Measurements from ENCODE around the gene ITGAV.
A peak's percentile ranks its signal among the peaks of the same experiment; 100 is the strongest.

ITGAV gene

DNA sequence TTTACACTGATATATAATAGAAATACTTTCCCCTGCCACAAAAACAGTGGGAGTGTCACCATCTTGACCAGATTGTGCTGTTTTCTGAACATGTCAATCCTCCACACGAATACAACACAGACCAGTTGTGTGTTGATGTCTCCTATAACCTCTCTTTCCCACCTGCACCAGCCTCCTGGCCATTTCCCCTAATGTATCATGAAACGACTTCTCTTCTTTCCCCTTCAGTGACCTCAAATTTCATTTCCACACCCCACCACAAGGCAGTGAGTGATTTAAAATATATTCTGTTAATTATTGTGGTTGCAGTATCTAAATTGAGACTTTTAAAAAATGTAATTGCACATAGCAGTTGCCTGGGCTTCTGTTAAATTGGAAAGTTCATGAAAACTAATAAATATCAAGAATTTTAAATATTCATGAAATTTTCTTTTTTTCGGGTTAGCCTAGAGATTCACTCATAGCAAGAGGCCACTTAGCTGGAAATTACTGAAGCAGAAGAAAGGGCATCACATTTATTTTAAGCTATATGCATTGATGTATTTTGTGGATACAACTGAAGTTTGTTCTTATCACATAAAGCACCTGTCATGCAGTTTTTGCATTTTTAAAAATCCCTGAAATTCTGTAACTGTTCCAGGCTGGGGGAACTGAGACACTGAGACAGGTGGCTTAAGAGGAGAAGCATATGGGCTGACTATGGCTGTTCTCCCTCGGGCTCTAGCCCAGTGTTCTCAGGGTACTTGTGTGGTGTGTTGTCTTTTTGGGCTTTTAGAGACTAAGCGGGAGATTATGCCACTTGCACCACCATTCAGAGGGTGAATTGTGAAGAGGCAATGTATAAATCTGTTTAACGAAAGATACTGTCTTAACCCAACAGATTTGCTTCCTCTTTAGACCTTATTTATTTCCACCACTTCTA is 119.9 kb downstream of the ITGAV start:
- Mint-ChIP-seq H3K27me3 (ENCODE audit: low read depth) (no peaks in the 10 kb centered on the region), H3K27ac (no peak overlapping the region), H3K36me3 (ENCODE audit: low read depth) (no peaks in the 10 kb centered on the region), H3K4me3 (no peak overlapping the region), H3K9me3 (no peaks in the 10 kb centered on the region), H3K4me1 (peaks cover 11% of the 10 kb centered on the region)
- TF ChIP-seq, protein P1, sequence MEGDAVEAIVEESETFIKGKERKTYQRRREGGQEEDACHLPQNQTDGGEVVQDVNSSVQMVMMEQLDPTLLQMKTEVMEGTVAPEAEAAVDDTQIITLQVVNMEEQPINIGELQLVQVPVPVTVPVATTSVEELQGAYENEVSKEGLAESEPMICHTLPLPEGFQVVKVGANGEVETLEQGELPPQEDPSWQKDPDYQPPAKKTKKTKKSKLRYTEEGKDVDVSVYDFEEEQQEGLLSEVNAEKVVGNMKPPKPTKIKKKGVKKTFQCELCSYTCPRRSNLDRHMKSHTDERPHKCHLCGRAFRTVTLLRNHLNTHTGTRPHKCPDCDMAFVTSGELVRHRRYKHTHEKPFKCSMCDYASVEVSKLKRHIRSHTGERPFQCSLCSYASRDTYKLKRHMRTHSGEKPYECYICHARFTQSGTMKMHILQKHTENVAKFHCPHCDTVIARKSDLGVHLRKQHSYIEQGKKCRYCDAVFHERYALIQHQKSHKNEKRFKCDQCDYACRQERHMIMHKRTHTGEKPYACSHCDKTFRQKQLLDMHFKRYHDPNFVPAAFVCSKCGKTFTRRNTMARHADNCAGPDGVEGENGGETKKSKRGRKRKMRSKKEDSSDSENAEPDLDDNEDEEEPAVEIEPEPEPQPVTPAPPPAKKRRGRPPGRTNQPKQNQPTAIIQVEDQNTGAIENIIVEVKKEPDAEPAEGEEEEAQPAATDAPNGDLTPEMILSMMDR (IDR thresholded peaks at IDR 0.05; ENCODE audit: unreplicated experiment in 3 of 3) = no peak

DNA sequence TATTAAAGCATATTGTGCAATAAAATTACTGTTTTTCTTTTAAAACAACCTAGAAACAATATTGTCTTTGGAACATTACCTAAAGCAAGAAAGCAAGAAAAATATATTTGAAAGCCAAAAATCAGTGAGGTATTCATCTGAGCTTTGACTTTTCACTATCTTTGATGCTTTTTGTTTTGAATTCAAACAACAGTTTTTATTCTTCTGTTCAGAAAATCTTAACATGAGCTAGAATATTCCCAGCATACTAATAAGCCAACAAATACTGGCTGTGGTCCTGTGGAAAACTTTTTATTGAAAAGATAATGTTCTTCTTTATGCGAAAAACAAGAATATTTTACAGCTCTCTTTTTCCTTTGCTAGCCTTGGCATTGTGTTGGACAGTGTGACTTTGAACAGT is 123.8 kb downstream of the ITGAV start:
- no peak overlapping the region for H3K4me3 Mint-ChIP-seq
- H3K27me3 Mint-ChIP-seq (ENCODE audit: low read depth) = no peaks in the 10 kb centered on the region
- no peaks in the 10 kb centered on the region for H3K36me3 Mint-ChIP-seq (ENCODE audit: low read depth)
- no peaks in the 10 kb centered on the region for H3K9me3 Mint-ChIP-seq
- TF ChIP-seq, protein P1 (IDR thresholded peaks at IDR 0.05; ENCODE audit: unreplicated experiment in 3 of 3) = no peak
- H3K4me1 Mint-ChIP-seq = peaks cover 25% of the 10 kb centered on the region
- H3K27ac Mint-ChIP-seq = peak overlapping the region in 2 of 3 experiments; percentile 19 to 77

DNA sequence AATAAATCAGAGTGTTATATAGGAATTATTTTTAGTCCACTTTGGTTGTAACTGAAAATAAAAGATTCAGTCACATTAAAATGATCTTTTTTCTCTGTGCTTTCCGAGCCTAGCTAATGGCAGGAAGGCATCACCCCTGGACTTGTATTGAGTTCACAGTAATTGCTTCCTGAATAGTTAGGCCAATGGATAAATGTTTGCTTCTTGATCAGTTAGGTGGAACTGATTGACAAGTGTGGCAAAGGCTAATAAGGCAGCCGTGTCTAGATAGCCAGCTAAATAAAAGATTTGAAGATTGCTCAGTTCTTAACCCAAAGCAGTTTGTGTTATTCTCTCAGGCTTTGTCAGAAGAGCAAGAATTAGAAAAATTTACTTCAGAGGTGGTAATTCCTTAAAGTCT is 124.8 kb downstream of the ITGAV start:
- Mint-ChIP-seq H3K27ac (peak overlapping the region in 1 of 3 experiments; percentile 77), H3K36me3 (ENCODE audit: low read depth) (no peaks in the 10 kb centered on the region), H3K27me3 (ENCODE audit: low read depth) (no peaks in the 10 kb centered on the region), H3K4me3 (no peak overlapping the region), H3K4me1 (peaks cover 34% of the 10 kb centered on the region), H3K9me3 (no peaks in the 10 kb centered on the region)
- TF ChIP-seq, protein P1 (IDR thresholded peaks at IDR 0.05; ENCODE audit: unreplicated experiment in 3 of 3) = no peak

DNA sequence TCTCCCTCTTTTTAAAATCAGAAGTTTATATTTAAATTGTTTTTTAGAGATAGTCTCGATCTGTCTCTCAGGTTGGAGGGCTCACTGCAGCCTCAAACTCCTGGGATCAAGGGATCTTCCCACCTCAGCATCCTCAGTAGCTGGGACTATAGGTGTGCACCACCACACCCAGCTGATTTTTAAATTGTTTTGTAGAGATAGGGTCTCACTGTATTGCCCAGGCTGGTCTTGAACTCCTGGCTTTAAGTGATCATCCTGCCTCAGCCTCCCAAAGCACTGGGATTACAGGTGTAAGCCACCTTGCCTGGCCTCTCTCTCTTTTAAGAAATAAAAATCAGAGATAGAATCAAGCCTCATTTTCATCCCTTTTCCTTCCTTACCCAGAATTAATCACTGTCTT is 126.1 kb downstream of the ITGAV start:
- Mint-ChIP-seq H3K36me3 (ENCODE audit: low read depth) (no peaks in the 10 kb centered on the region), H3K27me3 (ENCODE audit: low read depth) (no peaks in the 10 kb centered on the region), H3K27ac (no peak overlapping the region), H3K4me3 (no peak overlapping the region), H3K4me1 (peaks cover 35% of the 10 kb centered on the region), H3K9me3 (no peaks in the 10 kb centered on the region)
- TF ChIP-seq, protein P1 (IDR thresholded peaks at IDR 0.05; ENCODE audit: unreplicated experiment in 3 of 3) = no peak

DNA sequence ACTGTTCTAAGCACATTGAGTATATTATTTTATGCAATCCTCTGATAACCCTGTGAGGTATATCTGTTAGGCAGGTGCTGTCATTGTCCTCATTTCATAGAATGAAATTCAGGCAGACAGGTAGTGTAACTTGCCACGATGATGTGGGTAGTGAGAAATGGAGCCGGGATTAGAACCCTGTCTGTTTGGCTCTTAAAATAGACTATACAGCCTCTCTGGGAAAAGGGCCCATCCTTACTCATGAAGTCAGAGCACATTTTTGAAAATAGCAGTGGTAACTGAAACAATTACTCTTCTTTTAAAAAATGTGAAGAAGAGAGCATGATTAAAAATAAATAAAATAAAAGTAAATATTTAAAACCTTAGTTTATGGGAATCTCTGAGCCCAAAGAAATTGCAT is 127.0 kb downstream of the ITGAV start:
- TF ChIP-seq, protein P1 (IDR thresholded peaks at IDR 0.05; ENCODE audit: unreplicated experiment in 3 of 3) = no peak
- no peak overlapping the region for H3K4me3 Mint-ChIP-seq
- H3K36me3 Mint-ChIP-seq (ENCODE audit: low read depth) = no peaks in the 10 kb centered on the region
- no peaks in the 10 kb centered on the region for H3K9me3 Mint-ChIP-seq
- no peaks in the 10 kb centered on the region for H3K27me3 Mint-ChIP-seq (ENCODE audit: low read depth)
- peaks cover 39% of the 10 kb centered on the region for H3K4me1 Mint-ChIP-seq
- H3K27ac Mint-ChIP-seq = peak overlapping the region in 2 of 3 experiments; percentile 27 to 52
